Spleen (tissue), 11 donors: ENCODE measurements around the gene ACTR3. TPM values are rescaled to one million over a fixed set of nuclear protein-coding genes. Genes with fewer than 3 reads are reported as not detected.

Experiments used
- DNase-seq: peaks from one replicate; pipeline ENCODE4 v3.0.0-alpha.2; 2020
- H3K27ac ChIP-seq, 8 donors: fragments of 200-600 bp; sonication (generic) in 7 of 8; 1 replicate in 4 of 8; 2 replicates in 4 of 8; pipeline versions ENCODE4 v1.5.0 to v1.8.0; 2016 to 2021; ENCODE audit warnings: inconsistent platforms in 4 of 8, mild to moderate bottlenecking in 4 of 8, moderate library complexity in 1 of 8
- H3K27me3 ChIP-seq, 7 donors: fragments of 200-600 bp; sonication (generic) in 6 of 7; replicated peaks in 1 of 7; 1 replicate in 4 of 7; 2 replicates in 3 of 7; pipeline versions ENCODE4 v1.5.0 to v1.8.0; 2016 to 2021; ENCODE audit warnings: inconsistent platforms in 3 of 7, mild to moderate bottlenecking in 1 of 7
- H3K36me3 ChIP-seq, 6 donors: fragments of 200-600 bp; sonication (generic) in 5 of 6; 1 replicate in 4 of 6; 2 replicates in 2 of 6; pipeline versions ENCODE4 v1.5.0 to v1.8.0; 2016 to 2021; ENCODE audit warnings: inconsistent platforms in 2 of 6
- H3K4me1 ChIP-seq, 6 donors: fragments of 200-600 bp; sonication (generic) in 5 of 6; 1 replicate in 3 of 6; 2 replicates in 3 of 6; pipeline versions ENCODE4 v1.5.0 to v1.8.0; 2016 to 2021; ENCODE audit warnings: inconsistent platforms in 3 of 6
- H3K4me3 ChIP-seq, 8 donors: fragments of 200-600 bp; sonication (generic) in 7 of 8; 1 replicate in 4 of 8; 2 replicates in 4 of 8; pipeline versions ENCODE4 v1.5.0 to v1.8.0; 2016 to 2021; ENCODE audit warnings: inconsistent platforms in 4 of 8, mild to moderate bottlenecking in 4 of 8, moderate library complexity in 2 of 8
- H3K9me3 ChIP-seq, 8 donors: fragments of 200-600 bp; sonication (generic) in 7 of 8; 1 replicate in 4 of 8; 2 replicates in 4 of 8; pipeline versions ENCODE4 v1.5.0 to v1.8.0; 2016 to 2021; ENCODE audit warnings: inconsistent platforms in 4 of 8
- POLR2A ChIP-seq, 3 donors: fragments of 450-650 bp; IDR thresholded peaks; one replicate each; pipeline ENCODE4 v1.5.1; 2017; ENCODE audit warnings: antibody characterized with exemption in 3 of 3, mild to moderate bottlenecking in 1 of 3
- POLR2AphosphoS5 ChIP-seq, 3 donors: sonication (generic); formaldehyde crosslinking; IDR thresholded peaks; one replicate each; pipeline ENCODE4 v1.5.1; 2017; ENCODE audit warnings: antibody characterized with exemption in 3 of 3
- WGBS, 5 donors: extraction: QIAGEN DNeasy Blood & Tissue Kit in 3 of 5; methylation state at CpG; one replicate each; pipeline versions ENCODE4 v1.1.5 to v1.1.7; 2013 to 2018; 5-methylcytosine and 5-hydroxymethylcytosine counted together
- intact Hi-C: fragments of 100-400 bp; cut with DNase I; formaldehyde crosslinking; loops from one replicate; pipeline ENCODE4 v1.15.0; 2023; ENCODE audit warnings: low total_unique reads
- polyA plus RNA-seq, 3 donors: library from polyadenylated mRNA; stranded (reverse); fragments of 200-250 nt; gene quantifications; one replicate each; pipeline ENCODE4 v1.2.1, GENCODE V29; 2013
- small RNA-seq, 4 donors: library from RNA; depleted of rRNA; stranded (forward); fragments of <200 nt; gene quantifications; one replicate each; pipeline ENCODE3, GENCODE V24; 2016
- total RNA-seq, 7 donors: library from RNA; depleted of rRNA in 3 of 7; stranded (reverse); fragments of >200 nt in 3 of 7; fragmentation: NEBNext Ultra II Directional in 4 of 7; extraction: Animal tissue kit (Norgen Biotek cat#: 25700) in 4 of 7; gene quantifications; one replicate each; pipeline versions ENCODE4 v1.1.0 to v1.2.1, GENCODE V29; 2016 to 2021
- TF ChIP-seq, protein P1 (sequence below), 11 experiments: fragments of 200-600 bp in 7 of 11; fragments of 450-650 bp in 4 of 11; sonication (generic) in 4 of 11; IDR thresholded peaks in 8 of 11; conservative IDR thresholded peaks in 3 of 11; 1 replicate in 7 of 11; 2 replicates in 4 of 11; pipeline versions ENCODE4 v1.4.0 to v1.8.0; 2016 to 2021; ENCODE audit warnings: antibody characterized with exemption in 11 of 11, inconsistent platforms in 4 of 11, mild to moderate bottlenecking in 1 of 11
- donor health status: healthy with polysubstance abuse.
- donor health status: DM: no; HTN: no; CAD: no; lungs with moderate emphysema.
- donor health status: DM: no; HTN: no; CAD: no.
- donor health status: Bipolar disorder and iron deficiency.
- donor health status: healthy.
- donor health status: DM: no; HTN: no; CAD: no.
- donor health status: DM: yes; HTN: yes; CAD: no.

ACTR3 gene
- total and polyA plus RNA-seq, 10 donors = 75.5 to 488 (median 221) TPM

DNA sequence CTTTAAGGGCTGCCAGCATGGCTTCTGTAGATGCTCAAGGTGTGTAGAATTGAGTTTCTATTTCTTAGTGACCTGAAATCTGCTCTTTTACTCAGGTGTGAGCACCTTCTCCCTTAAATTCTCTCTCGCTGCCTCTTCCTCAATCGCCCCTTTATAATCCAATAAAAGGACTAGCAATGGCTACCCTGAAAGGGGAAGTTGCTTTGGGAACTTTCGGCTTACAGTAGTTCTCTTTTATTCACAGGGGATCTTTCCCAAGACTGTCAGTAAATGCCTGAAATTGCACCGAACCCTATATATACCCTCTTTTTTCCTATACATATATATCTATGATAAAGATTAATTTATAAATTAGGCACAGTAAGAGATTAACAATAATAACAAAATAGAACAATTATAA is 121.8 kb downstream of the ACTR3 start:
- H3K27me3 ChIP-seq = no peaks in the 10 kb centered on the region
- H3K27ac ChIP-seq = no peak overlapping the region
- peaks cover 0 to 4% (median 0%) of the 10 kb centered on the region in 8 donors for H3K9me3 ChIP-seq
- no peak overlapping the region for H3K4me3 ChIP-seq
- intact Hi-C loops = no loop called here
- H3K36me3 ChIP-seq = no peaks in the 10 kb centered on the region
- no peak for TF ChIP-seq POLR2A (IDR thresholded peaks at IDR 0.05)
- TF ChIP-seq, protein P1, sequence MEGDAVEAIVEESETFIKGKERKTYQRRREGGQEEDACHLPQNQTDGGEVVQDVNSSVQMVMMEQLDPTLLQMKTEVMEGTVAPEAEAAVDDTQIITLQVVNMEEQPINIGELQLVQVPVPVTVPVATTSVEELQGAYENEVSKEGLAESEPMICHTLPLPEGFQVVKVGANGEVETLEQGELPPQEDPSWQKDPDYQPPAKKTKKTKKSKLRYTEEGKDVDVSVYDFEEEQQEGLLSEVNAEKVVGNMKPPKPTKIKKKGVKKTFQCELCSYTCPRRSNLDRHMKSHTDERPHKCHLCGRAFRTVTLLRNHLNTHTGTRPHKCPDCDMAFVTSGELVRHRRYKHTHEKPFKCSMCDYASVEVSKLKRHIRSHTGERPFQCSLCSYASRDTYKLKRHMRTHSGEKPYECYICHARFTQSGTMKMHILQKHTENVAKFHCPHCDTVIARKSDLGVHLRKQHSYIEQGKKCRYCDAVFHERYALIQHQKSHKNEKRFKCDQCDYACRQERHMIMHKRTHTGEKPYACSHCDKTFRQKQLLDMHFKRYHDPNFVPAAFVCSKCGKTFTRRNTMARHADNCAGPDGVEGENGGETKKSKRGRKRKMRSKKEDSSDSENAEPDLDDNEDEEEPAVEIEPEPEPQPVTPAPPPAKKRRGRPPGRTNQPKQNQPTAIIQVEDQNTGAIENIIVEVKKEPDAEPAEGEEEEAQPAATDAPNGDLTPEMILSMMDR (IDR thresholded peaks at IDR 0.05 in 8 of 11, conservative IDR thresholded peaks at IDR 0.05 in 3 of 11) = no peak
- TF ChIP-seq POLR2AphosphoS5 (IDR thresholded peaks at IDR 0.05) = no peak
- H3K4me1 ChIP-seq = no peaks in the 10 kb centered on the region
- DNase-seq = no peak
- 22 to 43% (median 36%) methylated on average over 4 of the region's 4 CpGs for WGBS, 5 donors

Small RNA genes within 50 kb of the gene (small RNA-seq; reads per million reads assigned to genes)
- 0 reads per million in 4 donors for gene RF00012

Other genes with a start within 250 kb of the ACTR3 start
- gene SLC35F5, start 133.4 kb upstream of the ACTR3 start, total RNA-seq = 100 to 1,000 TPM in 1 of 7 donors, 10 to 100 TPM in 6; 50.3 to 104 (median 58.8) TPM
- 10 to 100 TPM; 10.4 to 12.8 (median 10.6) TPM for gene SLC35F5, start 133.4 kb upstream of the ACTR3 start, polyA plus RNA-seq